Right atrium auricular region (tissue), 2 donors: ENCODE measurements around the gene EMC7. TPM values are rescaled to one million over a fixed set of nuclear protein-coding genes. Genes with fewer than 3 reads are reported as not detected.

Experiments
- DNase-seq: peaks from one replicate; pipeline ENCODE4 v3.0.0-alpha.2; 2019; ENCODE audit warnings: low spot score
- H3K27ac ChIP-seq, 2 donors: fragments of 200-600 bp; sonication (generic); 1 replicate in 1 of 2; 2 replicates in 1 of 2; pipeline ENCODE4 v1.5.1; 2016 to 2019
- H3K27me3 ChIP-seq, 2 donors: fragments of 200-600 bp; sonication (generic); one replicate each; pipeline versions ENCODE4 v1.5.1 to v1.6.0; 2017 to 2019
- H3K36me3 ChIP-seq: fragments of 200-600 bp; sonication (generic); one replicate; pipeline ENCODE4 v1.5.1; 2016
- H3K4me1 ChIP-seq, 2 donors: fragments of 200-600 bp; sonication (generic); one replicate each; pipeline versions ENCODE4 v1.5.1 to v1.6.0; 2017 to 2019
- H3K4me3 ChIP-seq, 2 donors: fragments of 200-600 bp; sonication (generic); 1 replicate in 1 of 2; 2 replicates in 1 of 2; pipeline ENCODE4 v1.5.1; 2017 to 2019; ENCODE audit warnings: mild to moderate bottlenecking in 1 of 2, moderate library complexity in 1 of 2
- H3K9me3 ChIP-seq, 2 donors: fragments of 200-600 bp; sonication (generic); one replicate each; pipeline ENCODE4 v1.5.1; 2019
- total RNA-seq, 2 donors: library from RNA; depleted of rRNA; stranded (reverse); fragments of >200 nt; gene quantifications; one replicate each; pipeline ENCODE4 v1.1.0, GENCODE V29; 2016
- TF ChIP-seq, protein P1 (sequence below), 2 donors: fragments of 200-600 bp; sonication (generic); IDR thresholded peaks; one replicate each; pipeline ENCODE4 v1.5.1; 2019; ENCODE audit warnings: antibody characterized with exemption in 2 of 2

The EMC7 gene
- total RNA-seq, 2 donors from 2014 or later = 47.5 to 50.1 TPM

- TF ChIP-seq, protein P1, sequence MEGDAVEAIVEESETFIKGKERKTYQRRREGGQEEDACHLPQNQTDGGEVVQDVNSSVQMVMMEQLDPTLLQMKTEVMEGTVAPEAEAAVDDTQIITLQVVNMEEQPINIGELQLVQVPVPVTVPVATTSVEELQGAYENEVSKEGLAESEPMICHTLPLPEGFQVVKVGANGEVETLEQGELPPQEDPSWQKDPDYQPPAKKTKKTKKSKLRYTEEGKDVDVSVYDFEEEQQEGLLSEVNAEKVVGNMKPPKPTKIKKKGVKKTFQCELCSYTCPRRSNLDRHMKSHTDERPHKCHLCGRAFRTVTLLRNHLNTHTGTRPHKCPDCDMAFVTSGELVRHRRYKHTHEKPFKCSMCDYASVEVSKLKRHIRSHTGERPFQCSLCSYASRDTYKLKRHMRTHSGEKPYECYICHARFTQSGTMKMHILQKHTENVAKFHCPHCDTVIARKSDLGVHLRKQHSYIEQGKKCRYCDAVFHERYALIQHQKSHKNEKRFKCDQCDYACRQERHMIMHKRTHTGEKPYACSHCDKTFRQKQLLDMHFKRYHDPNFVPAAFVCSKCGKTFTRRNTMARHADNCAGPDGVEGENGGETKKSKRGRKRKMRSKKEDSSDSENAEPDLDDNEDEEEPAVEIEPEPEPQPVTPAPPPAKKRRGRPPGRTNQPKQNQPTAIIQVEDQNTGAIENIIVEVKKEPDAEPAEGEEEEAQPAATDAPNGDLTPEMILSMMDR (IDR thresholded peaks at IDR 0.05) = no peak
- DNase-seq = no peak
- no peak overlapping the region for H3K4me3 ChIP-seq
- H3K27ac ChIP-seq = no peak overlapping the region
- H3K36me3 ChIP-seq = peaks cover 13% of the 10 kb centered on the region
- H3K4me1 ChIP-seq = no peaks in the 10 kb centered on the region
- H3K9me3 ChIP-seq = no peaks in the 10 kb centered on the region
- H3K27me3 ChIP-seq = no peaks in the 10 kb centered on the region
Measured at GRCh38 chr15:34079904-34080303, 21.8 kb downstream of the EMC7 start.

GRCh38 chr15:34078900-34079299, 22.8 kb downstream of the EMC7 start:
- H3K4me3 ChIP-seq = no peak overlapping the region
- peaks cover 9% of the 10 kb centered on the region for H3K36me3 ChIP-seq
- H3K9me3 ChIP-seq = no peaks in the 10 kb centered on the region
- TF ChIP-seq, protein P1 (IDR thresholded peaks at IDR 0.05) = no peak
- no peak for DNase-seq
- no peaks in the 10 kb centered on the region for H3K27me3 ChIP-seq
- no peaks in the 10 kb centered on the region for H3K4me1 ChIP-seq
- H3K27ac ChIP-seq = no peak overlapping the region

- Histone ChIP-seq H3K9me3 (no peaks in the 10 kb centered on the region), H3K27me3 (no peaks in the 10 kb centered on the region), H3K36me3 (no peaks in the 10 kb centered on the region), H3K4me3 (no peak overlapping the region), H3K4me1 (no peaks in the 10 kb centered on the region), H3K27ac (no peak overlapping the region)
- DNase-seq = no peak
- TF ChIP-seq, protein P1 (IDR thresholded peaks at IDR 0.05) = no peak
Measured at GRCh38 chr15:34076785-34077184, 24.9 kb downstream of the EMC7 start.

GRCh38 chr15:34070003-34070402, 31.7 kb downstream of the EMC7 start:
- TF ChIP-seq, protein P1 (IDR thresholded peaks at IDR 0.05) = no peak
- no peak overlapping the region for H3K27ac ChIP-seq
- no peaks in the 10 kb centered on the region for H3K4me1 ChIP-seq

DNA sequence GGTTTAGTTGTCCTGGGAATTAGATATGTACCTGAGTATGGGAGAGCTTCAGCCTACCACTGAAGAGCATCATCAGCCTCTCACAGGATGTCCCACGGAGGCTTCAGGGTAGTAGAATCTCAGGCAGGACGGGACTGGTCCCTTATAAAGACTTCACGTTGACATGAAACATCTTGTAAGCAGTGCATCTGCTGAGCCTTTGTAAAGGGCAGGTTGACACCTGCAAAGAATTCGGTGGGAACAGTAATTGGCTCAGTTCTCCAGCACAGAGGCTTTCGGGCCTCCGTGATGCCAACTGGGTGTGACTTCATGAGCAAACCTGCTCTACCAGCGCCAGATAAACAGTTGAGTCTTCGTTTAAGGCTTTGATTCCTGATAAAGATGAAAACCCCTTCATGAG, 35.7 kb downstream of the EMC7 start:
- no peaks in the 10 kb centered on the region for H3K4me1 ChIP-seq
- H3K4me3 ChIP-seq = no peak overlapping the region
- H3K9me3 ChIP-seq = no peaks in the 10 kb centered on the region
- no peaks in the 10 kb centered on the region for H3K36me3 ChIP-seq
- TF ChIP-seq, protein P1 (IDR thresholded peaks at IDR 0.05) = no peak
- no peak for DNase-seq
- no peaks in the 10 kb centered on the region for H3K27me3 ChIP-seq
- no peak overlapping the region for H3K27ac ChIP-seq

More at GRCh38 chr15:34070003-34070402, 31.7 kb downstream of the EMC7 start:
- H3K27me3 ChIP-seq = no peaks in the 10 kb centered on the region
- H3K9me3 ChIP-seq = no peaks in the 10 kb centered on the region
- DNase-seq = no peak
- no peaks in the 10 kb centered on the region for H3K36me3 ChIP-seq
- no peak overlapping the region for H3K4me3 ChIP-seq

GRCh38 chr15:34065261-34065660, 36.4 kb downstream of the EMC7 start:
- Histone ChIP-seq H3K4me1 (no peaks in the 10 kb centered on the region), H3K4me3 (no peak overlapping the region), H3K36me3 (no peaks in the 10 kb centered on the region), H3K27me3 (no peaks in the 10 kb centered on the region), H3K9me3 (no peaks in the 10 kb centered on the region), H3K27ac (no peak overlapping the region)
- no peak for DNase-seq
- TF ChIP-seq, protein P1 (IDR thresholded peaks at IDR 0.05) = no peak
